Left forelimb (tissue), 1 donor: ENCODE measurements around the gene CAMSAP3.
"Not testable (repeated sequence)": the region's sequence is repeated elsewhere in the genome, so short reads cannot be mapped to it uniquely, and the experiment has no call there.

Experiments
- DNase-seq: peaks from one replicate; pipeline ENCODE4 v3.0.0-alpha.2; 2018; ENCODE audit warnings: low spot score

Gene CAMSAP3

DNA sequence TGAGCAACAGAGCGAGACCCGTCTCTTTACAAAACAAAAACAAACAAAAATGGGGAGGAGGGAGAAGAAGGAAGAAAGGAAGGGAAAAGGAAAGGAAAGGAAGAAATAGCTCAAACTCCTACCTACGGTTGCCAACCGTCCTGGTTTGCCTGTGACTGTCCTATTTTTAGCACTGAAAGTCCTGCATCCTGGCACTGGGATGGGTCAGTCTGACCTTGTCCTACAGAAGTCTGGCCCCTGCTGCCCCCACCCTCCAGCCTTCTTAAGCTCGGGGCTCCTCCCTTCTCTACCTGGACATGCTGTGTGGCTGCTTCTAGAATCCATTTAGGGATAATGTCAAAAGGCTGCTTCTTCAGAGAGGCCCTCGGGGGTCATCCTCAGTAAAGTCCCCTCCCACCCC lies 40.0 kb downstream of the CAMSAP3 start:
- no peak for DNase-seq

DNA sequence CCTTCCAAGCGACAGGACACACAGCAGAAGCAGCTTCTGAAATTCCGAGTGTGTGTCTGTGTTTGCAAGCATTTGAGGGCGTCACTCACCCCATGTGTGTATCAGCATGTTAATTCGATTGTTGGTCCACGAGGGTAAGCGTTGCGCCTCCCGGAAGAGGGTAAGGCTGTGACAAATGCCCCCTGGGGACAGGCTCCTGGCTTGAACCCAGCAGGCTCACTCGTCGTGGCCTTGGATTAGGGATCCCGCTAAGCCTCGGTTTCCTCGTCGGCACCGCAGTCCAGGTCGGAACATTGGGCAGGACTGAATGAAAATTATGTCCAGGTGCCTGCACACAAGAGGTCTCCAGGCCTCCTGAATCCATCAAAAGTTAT lies 40.6 kb downstream of the CAMSAP3 start:
- DNase-seq = no peak

DNA sequence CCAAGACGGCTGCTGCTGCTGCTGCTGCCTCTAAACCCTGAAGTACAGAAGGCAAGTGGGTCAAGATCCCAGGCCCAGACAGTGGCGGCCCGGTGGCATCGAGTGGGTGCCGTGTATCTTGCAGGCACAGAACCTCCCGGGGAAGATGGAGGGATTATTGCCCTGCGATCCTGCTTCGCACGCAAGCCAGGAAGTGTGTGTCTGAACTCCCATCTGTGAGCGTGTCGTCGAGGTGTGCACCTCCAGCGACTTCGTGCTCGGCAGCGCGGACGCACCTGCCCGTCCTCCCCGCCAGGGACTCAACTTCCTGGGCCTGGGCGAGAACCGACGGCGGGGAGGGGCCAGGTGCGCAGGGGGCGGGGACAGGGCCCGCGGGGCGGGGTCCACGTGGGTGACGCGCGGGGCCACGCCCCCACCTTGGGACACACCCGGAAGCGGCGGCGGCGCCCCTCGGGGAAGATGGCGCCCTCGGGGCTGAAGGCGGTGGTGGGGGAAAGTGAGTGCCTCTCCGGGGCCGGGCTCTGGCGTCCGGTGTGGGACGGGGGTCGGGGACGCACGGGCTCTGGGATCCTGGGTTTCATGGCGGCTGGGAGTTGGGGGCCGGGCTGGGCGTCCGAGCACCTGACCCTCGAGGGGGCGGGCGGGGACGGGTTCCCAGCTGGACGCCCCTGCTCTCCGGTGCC lies 41.2 kb downstream of the CAMSAP3 start, which contains the start of gene STXBP2:
Gene STXBP2 (plus strand): TSS at position 420 of the 683 bp plus-strand sequence. CDS start 40 bp downstream, at position 460.
- DNase-seq = no peak

DNA sequence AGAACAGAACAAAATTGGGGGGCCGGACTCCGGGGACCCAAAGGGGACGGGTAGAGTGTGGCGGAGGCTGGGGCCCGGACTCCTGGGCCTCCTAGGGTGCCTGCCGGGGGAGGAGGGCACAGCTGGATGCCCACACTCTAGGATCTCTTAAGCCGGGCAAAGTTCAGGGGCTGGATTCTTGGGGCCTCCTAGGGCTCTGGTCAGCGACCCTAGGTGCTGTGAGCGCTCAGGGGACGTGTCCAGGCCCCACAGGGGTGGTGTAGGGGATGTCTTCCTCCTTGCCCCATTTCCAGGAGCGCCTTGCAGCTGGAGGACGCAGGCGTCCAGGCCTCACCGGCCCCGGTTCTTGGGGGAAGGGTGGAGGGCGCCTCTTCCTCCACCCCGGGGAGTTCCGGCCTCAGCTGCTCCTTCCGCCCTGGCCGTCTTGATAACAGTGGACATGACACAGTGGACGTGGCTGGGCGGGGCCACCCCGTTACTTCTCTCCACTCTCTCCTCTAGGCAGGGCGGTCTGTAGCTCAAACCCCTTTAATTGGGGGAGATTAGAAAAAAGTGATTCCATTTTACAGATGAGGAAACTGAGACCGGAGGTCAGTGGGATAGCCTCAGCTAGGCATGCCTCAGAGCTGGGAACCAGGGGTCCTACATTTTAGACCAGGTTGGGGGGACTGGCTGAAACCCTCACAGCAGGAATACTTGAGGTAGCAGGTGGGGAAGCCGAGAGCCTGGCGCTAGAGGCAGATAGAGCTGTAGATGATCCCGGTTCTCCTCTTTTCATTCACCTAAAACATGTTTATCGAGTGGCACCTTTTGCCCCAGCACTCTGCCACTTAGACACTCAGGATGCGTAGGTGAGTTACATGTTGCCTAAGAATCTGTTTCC lies 42.0 kb downstream of the CAMSAP3 start:
- DNase-seq = no peak

DNA sequence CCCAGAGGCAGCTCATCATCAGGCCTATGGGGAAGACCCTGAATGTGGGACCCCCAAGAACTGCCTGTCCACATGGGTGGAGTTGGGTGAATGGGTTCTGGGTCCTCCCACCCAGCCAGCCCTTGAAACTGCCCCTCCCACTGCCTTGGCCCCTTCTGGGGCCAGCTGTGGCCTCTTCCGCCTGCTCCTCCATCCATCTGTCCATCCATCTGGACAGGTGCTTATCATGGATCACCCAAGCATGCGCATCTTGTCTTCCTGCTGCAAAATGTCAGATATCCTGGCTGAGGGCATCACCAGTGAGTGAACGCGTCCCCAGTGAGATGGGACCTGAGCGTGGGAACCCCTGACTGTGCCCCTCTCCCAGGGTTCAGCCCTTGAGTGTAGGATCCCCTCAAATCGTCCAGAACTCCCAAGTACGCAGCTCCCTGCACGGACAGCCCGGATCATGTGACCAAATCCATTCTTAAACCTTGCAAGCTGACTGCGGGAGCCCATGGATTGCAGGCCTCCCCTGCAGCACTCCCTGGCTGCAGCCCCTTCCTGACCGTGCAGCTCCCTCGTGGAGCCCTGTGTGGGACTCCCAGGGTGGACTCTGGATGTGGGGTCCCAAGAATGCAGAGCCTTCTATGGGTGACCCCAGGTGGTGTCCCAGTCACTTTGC lies 43.3 kb downstream of the CAMSAP3 start:
- DNase-seq = no peak

DNA sequence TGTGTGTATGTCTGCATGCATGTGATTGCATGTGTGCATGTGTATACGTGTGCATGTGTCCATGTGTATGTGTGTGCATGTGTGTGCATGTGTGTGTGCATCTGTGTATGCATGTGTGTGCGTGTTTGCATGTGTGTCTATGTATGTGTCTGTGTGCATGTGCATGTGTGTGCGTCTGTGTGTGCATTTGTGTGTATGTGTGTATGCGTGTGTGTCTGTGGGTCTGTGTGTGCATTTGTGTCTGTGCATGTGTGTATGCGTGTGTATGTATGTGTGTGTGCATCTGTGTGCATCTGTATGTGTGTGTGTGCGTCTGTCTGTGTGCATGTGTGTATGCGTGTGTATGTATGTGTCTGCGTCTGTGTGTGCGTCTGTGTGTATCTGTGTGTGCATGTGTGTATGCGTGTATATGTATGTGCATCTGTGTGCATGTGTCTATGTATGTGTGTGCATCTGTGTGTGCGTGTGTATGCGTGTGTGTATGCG lies 44.2 kb downstream of the CAMSAP3 start:
- no peak for DNase-seq

DNA sequence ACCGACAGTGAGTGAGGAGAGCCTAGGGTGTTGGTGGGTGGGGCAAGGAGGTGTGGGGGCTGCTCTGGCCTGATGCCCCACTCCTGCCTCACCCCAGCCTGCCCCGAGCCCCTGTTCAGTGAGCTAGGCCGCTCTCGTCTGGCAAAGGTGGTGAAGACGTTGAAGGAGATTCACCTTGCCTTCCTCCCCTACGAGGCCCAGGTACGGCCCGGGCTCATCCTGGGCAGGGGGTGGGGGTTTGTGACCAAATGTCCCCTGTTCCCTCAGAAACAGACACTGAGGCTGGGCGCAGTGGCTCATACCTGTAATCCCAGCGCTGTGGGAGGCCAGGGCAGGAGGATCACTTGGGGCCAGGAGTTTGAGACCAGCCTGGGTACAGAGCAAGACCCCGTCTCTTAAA lies 45.1 kb downstream of the CAMSAP3 start:
- no peak for DNase-seq

DNA sequence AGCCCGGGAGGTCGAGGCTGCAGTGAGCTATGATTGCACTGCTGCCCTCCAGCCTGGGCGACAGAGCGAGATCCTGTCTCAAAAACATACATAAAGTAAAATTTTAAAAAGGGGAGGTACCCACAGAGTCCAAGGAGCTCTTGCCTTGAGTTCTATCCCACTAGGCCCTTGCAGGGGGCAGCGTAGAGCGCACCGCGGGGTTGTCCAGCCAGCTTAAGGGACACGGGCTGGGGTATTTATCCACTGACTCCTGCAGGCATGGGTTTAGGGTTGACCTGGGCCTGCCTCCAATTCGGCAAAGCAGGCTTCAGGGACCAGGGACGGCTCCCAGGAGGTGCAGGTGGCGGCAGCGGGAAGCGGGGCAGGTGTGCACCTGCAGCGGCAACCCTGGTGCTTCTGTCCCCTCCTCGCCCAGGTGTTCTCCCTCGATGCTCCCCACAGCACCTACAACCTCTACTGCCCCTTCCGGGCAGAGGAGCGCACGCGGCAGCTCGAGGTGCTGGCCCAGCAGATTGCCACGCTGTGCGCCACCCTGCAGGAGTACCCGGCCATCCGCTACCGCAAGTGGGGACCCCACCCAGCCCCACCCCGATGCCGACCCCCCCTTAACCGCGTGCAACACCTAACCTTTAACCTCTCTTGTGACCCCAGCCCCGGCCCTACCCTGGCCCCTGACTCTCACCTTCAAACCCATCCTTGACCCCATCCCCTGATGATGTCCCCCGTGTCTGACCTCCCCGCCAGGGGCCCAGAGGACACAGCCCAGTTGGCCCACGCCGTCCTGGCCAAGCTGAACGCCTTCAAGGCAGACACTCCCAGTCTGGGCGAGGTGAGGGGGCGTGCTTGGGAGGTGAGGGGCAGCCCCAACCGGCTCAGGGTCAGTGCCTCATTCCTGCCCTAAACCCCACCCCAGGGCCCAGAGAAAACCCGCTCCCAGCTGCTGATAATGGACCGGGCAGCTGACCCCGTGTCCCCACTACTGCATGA lies 45.9 kb downstream of the CAMSAP3 start:
- DNase-seq = no peak

DNA sequence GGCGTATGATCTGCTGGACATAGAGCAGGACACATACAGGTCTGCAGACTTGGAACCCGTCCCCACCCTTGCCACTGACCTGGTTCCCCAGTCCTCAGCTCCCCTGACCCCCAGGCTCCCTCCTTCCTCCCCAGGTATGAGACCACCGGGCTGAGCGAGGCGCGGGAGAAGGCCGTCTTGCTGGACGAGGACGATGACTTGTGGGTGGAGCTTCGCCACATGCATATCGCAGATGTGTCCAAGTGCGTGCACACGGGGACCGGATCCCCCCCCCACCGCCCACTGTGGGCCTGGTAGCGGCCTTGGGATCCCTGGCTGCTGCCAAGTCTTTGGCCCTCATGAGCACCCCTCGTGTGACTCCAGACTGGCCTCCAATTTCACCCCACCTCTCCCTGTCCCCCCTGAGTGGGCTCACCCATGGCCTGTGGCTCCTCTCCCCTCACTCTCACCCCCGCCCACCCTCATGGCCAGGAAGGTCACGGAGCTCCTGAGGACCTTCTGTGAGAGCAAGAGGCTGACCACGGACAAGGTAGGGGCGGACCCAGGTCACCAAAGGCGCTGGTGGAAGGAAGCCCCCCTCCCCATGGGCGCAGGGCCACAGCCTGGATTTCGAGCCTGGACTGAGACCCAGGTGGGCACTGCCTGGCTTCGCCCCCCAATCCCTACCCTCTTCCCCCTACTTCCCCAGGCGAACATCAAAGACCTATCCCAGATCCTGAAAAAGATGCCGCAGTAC lies 46.8 kb downstream of the CAMSAP3 start:
- no peak for DNase-seq

DNA sequence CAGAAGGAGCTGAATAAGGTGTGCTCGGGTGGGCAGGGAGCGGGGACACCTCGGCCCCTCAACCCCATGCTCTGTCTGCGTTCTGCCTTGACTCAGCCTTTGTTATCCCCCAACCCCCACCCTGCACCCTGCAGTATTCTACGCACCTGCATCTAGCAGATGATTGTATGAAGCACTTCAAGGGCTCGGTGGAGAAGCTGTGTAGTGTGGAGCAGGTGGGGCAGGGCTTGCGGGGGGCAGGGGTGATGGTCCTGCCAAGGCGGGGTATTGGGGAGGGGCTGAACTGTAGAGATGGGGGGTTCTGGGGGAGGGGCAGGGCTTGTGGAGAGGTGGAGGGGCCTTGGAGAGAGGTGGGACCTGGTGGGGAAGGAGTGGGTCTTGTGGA lies 47.4 kb downstream of the CAMSAP3 start:
- no peak for DNase-seq

DNA sequence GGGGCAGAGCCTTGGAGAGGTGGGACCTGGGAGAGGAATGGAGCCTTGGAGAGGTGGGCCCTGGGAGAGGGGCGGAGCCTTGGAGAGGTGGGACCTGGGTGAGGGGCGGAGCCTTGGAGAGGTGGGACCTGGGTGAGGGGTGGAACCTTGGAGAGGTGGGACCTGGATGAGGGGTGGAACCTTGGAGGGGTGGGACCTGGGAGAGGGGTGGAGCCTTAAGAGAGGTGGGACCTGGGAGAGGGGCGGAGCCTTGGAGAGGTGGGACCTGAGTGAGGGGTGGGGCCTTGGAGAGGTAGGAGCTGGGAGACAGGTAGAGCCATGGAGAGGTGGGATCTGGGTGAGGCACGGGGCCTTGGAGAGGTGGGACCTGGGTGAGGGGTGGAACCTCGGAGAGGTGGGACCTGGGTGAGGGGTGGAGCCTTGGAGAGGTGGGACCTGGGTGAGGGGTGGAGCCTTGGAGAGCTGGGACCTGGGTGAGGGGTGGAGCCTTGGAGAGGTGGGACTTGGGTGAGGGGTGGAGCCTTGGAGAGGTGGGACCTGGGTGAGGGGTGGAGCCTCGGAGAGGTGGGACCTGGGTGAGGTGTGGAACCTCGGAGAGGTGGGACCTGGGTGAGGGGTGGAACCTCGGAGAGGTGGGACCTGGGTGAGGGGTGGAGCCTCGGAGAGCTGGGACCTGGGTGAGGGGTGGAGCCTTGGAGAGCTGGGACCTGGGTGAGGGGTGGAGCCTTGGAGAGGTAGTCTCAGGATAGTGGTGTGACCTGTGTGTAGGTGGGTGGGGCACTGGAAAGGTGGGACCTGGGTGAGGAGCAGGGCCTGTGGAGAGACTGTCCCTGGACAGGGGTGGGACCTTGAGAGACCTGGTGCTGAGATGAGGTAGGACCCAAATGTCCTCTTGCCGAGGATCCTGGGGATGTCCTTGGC lies 48.2 kb downstream of the CAMSAP3 start:
- not testable (repeated sequence) for DNase-seq

DNA sequence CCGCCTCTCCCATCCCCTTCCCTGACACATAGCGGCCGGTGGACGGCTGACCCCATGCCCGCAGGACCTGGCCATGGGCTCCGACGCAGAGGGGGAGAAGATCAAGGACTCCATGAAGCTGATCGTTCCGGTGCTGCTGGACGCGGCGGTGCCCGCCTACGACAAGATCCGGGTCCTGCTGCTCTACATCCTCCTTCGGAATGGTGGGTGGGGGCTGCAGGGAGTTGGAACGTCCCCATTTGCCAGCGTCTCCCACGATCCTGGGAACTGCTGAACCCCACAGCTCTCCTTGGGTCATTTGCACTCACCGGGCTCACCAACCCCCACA lies 48.9 kb downstream of the CAMSAP3 start:
- DNase-seq = no peak

DNA sequence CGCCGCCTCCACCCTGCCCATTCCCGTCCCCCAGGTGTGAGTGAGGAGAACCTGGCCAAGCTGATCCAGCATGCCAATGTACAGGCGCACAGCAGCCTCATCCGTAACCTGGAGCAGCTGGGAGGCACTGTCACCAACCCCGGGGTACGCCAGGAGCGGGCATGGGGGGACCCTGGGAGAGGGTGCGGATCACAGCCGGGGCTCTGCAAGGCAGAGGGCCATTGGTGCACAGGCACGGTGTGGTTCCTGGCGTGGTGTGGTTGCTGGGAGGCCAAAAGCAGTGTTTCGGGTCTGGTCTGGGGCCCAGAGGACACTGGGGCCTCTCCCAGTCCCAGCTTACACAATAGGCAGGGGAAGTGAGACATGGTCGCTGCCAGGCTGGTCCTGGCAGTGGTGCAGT lies 49.5 kb downstream of the CAMSAP3 start:
- no peak for DNase-seq

DNA sequence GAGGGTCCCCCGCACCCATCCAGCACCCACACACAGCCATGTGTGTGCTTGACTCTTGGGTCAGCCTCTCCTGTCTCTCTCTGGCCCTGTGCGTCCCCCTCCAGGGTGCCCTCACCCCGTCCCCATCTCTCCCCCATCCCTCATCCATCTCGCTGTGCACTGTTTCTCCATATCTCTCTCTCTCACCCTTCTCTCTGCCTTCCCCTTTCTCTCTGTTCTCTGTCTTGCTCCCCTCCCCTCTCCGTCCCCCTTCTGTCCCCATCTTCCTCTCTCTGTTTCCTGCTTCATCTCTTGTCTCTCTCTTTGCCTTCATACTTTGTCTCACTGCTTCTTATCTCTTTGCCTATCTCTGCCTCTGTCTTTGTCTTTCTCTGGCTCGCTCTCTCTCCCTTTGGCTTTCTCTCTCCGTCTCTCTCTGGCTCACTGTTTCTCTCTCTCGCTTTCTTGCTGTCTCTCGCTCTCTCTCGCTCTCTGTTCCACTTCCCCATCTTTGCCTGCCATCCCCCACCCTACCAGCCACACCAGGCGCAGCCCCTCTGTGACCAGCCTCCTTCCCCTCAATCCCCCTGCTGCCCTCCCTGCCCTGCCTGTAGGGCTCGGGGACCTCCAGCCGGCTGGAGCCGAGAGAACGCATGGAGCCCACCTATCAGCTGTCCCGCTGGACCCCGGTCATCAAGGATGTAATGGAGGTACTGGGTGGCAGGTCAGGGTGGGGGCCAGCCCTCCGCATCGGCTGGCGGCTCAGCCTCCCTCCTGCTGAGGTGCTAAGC lies 50.2 kb downstream of the CAMSAP3 start:
- no peak for DNase-seq

DNA sequence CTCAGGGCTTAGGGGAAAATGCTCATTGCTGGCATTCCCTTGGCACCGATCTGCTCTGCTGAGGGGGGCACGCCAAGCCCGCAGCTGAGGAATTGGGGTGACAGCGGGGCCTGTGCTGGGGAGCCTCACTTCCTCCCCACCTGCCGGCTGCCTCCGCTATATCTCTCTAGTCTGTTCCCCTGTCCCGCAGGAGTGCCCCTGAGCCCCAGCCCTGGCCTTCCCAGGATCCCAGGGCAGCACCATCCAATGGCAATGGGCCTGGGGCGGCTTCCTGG lies 50.7 kb downstream of the CAMSAP3 start:
- DNase-seq = no peak

DNA sequence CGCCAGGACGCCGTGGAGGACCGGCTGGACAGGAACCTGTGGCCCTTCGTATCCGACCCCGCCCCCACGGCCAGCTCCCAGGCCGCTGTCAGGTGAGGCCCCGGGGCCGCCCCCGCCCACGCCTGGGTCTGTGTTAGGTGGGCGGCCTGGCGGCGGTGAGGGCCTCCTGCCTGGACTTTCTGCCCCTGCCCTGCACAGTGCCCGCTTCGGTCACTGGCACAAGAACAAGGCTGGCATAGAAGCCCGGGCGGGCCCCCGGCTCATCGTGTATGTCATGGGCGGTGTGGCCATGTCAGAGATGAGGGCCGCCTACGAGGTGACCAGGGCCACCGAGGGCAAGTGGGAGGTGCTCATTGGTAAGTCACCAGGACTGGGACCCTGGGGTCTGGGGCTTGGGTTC lies 51.5 kb downstream of the CAMSAP3 start:
- DNase-seq = no peak

DNA sequence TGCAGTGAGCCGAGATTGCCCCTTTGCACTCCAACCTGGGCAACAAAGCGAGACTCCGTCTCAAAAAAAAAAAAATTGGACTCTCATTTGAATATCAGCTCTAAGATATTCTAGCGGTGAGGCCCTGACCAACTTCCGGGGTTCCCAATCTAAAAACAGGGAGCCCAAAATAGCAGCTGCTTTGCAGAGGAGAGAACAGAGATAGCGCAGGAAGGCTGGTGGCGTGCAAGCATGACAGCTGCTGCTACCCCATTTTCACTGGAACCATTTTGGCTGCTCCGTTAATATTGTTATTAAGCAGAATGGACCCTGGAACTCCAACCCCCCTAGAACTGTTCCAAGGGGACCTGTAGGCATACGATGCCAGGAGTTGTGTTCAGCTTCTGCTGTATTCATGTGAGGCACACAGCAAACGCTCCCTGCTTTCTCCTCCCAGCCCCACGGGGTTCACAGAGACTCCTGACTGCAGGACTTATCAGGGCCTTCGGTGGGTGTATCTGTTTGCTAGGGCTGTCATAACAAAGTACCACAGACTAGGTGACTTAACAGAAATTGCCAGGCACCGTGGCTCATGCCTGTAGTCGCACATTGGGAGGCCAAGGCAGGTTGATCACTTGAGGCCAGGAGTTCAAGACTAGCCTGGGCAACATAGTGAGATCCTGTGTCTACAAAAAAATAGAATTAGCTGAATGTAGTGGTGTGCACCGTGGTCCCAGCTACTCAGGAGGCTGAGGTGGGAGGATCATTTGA lies 52.8 kb downstream of the CAMSAP3 start:
- no peak for DNase-seq

DNA sequence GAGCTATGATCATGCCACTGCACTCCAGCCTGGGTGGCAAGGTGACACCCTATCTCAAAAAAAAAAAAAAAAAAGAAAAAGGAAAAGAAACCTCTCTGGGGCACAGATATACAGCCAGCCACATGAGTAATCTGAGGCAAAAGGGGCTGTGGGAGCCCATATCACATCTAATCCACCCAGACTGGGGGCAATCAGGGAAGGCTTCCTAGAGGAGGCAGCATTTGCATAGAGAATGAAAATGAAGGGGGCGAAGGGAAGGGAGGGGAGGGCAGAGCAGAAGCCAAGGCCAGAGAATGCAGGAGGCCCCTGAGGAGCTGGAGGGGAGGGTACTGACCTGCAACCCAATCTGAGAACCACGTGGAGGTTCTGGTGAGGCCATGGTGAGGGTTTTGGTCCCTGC lies 54.5 kb downstream of the CAMSAP3 start:
- DNase-seq = no peak
